ENCODE results near the gene SLC22A4.

GRCh38 chr5:132377738-132378137 lies 83.5 kb downstream of the SLC22A4 start:
- no peak for TF ChIP-seq POLR2AphosphoS5 (IDR thresholded peaks at IDR 0.05; ENCODE audit: low read depth, low read length)
- TF ChIP-seq TAF1 (IDR thresholded peaks at IDR 0.05; ENCODE audit: borderline replicate concordance, insufficient read depth, low read length) = no peak
- TF ChIP-seq REST (IDR thresholded peaks at IDR 0.05; ENCODE audit: insufficient read depth in 1 of 2, low read depth in 2 of 2, low read length in 2 of 2) = no peak
- TF ChIP-seq FOXP2 (optimal IDR thresholded peaks at IDR 0.05; ENCODE audit: borderline replicate concordance, extremely low read depth, extremely low read length, insufficient read depth) = no peak
- TF ChIP-seq SIN3A (IDR thresholded peaks at IDR 0.05; ENCODE audit: borderline replicate concordance, insufficient read depth, low read length) = no peak

Measured in PFSK-1 (cell line).